Head of caudate nucleus (tissue), 42 donors: ENCODE results near the gene ACAA1.

Experiments used
- DNase-seq, 42 donors: peaks; one replicate each; pipeline versions ENCODE4 v3.0.0 to v3.0.0-alpha.2; 2020 to 2021; ENCODE audit warnings: mixed read lengths in 7 of 42
- intact Hi-C: fragments of 100-400 bp; cut with DNase I; formaldehyde crosslinking; loops from one replicate; pipeline ENCODE4 v1.15.0; 2022

The ACAA1 gene

GRCh38 chr3:38155825-38156224 lies 18.9 kb upstream of the ACAA1 start:
- no peak for DNase-seq
- intact Hi-C loops, result no loop called here

GRCh38 chr3:38154625-38155255 lies 17.8 kb upstream of the ACAA1 start:
- no peak for DNase-seq
- intact Hi-C loops, result no loop called here

GRCh38 chr3:38154033-38154494 lies 17.1 kb upstream of the ACAA1 start:
- DNase-seq, result no peak
- intact Hi-C loops, result no loop called here

GRCh38 chr3:38153221-38153620 lies 16.3 kb upstream of the ACAA1 start:
- no peak for DNase-seq
- intact Hi-C loops, result no loop called here

GRCh38 chr3:38152609-38153008 lies 15.7 kb upstream of the ACAA1 start:
- intact Hi-C loops, result no loop called here
- peak in 4 of 42 donors; percentile 37 to 57 (median 48) for DNase-seq

- DNase-seq, result no peak
These were observed 14.8 kb upstream of the ACAA1 start for GRCh38 chr3:38151667-38152265.

GRCh38 chr3:38150780-38151528 lies 14.0 kb upstream of the ACAA1 start:
- no peak for DNase-seq

More at GRCh38 chr3:38151667-38152265, 14.8 kb upstream of the ACAA1 start:
- intact Hi-C loops, result no loop called here

GRCh38 chr3:38149708-38150107 lies 12.8 kb upstream of the ACAA1 start:
- DNase-seq, result peak in 1 of 42 donors; percentile 22
- intact Hi-C loops, result no loop called here

More at GRCh38 chr3:38150780-38151528, 14.0 kb upstream of the ACAA1 start:
- intact Hi-C loops, result no loop called here

GRCh38 chr3:38148311-38148882 lies 11.5 kb upstream of the ACAA1 start:
- intact Hi-C loops, result no loop called here
- DNase-seq, result peak in 1 of 42 donors; percentile 30

GRCh38 chr3:38147421-38147820 lies 10.5 kb upstream of the ACAA1 start:
- intact Hi-C loops, result no loop called here
- DNase-seq, result no peak

GRCh38 chr3:38146504-38146903 lies 9.6 kb upstream of the ACAA1 start:
- no peak for DNase-seq
- intact Hi-C loops, result no loop called here

GRCh38 chr3:38143511-38143910 lies 6.6 kb upstream of the ACAA1 start:
- intact Hi-C loops, result no loop called here
- peak in 3 of 42 donors; percentile 7 to 27 (median 13) for DNase-seq

- DNase-seq, result peak in 2 of 42 donors; percentile 1 to 9
- intact Hi-C loops, result no loop called here
These were observed 6.0 kb upstream of the ACAA1 start for GRCh38 chr3:38142959-38143358.

- DNase-seq, result peak in 3 of 42 donors; percentile 3 to 31 (median 15)
- intact Hi-C loops, result no loop called here
These were observed 5.0 kb upstream of the ACAA1 start for GRCh38 chr3:38141952-38142273.

GRCh38 chr3:38141173-38141951 lies 4.4 kb upstream of the ACAA1 start:
- intact Hi-C loops, result no loop called here
- peak in 5 of 42 donors; percentile 3 to 34 (median 20) for DNase-seq

- peak in 7 of 42 donors; percentile 5 to 34 (median 22) for DNase-seq
- intact Hi-C loops, result no loop called here
These were observed 3.6 kb upstream of the ACAA1 start for GRCh38 chr3:38140326-38141172.

- intact Hi-C loops, result loop anchor here (10.0 kb wide), 2 partner anchors 315 to 345 kb away; partner anchors contain the start of gene ACVR2B
- DNase-seq, result peak in 7 of 42 donors; percentile 2 to 35 (median 23)
These were observed 2.7 kb upstream of the ACAA1 start for GRCh38 chr3:38139652-38140051.

GRCh38 chr3:38139191-38139590 lies 2.3 kb upstream of the ACAA1 start:
- DNase-seq, result peak in 7 of 42 donors; percentile 8 to 56 (median 26)
- intact Hi-C loops, result loop anchor here (10.0 kb wide), 2 partner anchors 316 to 346 kb away; partner anchors contain the start of gene ACVR2B
